HG02840 (cell line): ENCODE measurements around the gene RACK1.
"Not testable (repeated sequence)": the region's sequence is repeated elsewhere in the genome, so short reads cannot be mapped to it uniquely, and the experiment has no call there.

Experiments
- ATAC-seq: cut with Tn5 transposase; IDR thresholded peaks from one replicate; pipeline ENCODE4 v1.9.1; 2021; ENCODE audit warnings: mild to moderate bottlenecking, moderate library complexity, moderate number of reproducible peaks; ENCODE audit not compliant: unreplicated experiment, low FRiP score

Gene RACK1

DNA sequence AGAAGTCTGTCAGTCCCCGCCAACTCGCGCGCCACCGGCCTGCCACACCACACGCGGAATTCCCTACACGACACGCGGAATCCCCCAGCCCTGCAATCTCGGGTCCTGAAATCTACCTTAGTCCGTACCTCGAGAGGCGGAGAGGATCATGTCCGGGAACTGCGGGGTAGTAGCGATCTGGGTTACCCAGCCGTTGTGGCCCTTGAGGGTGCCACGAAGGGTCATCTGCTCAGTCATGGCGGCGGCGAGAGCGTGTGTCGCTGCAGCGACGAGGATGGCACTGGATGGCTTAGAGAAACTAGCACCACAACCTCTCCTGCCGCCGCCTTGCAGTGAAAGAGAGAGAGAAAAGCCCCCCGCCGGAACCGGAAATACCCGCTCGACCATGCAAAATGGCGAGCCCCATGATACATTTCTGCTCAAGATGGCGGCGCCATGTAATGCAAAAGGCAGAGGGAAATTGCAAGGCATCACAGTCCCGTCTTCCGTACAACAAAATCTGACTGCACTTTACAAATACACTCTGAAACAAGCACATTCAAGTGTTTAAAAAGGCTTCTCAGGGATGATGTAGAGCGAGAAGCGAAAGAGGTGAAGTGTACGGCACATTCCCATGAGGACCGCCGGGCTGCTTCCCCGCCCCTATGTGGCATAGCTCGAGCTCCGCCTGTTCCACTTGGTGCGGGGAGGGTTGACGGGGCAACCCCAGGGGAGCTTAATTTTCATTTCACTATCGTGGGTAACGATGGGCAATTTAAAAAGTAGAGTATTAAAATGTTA, at the start of gene RACK1:
TSS of gene RACK1 (minus strand) at position 343 of the 780 bp plus-strand sequence. CDS start at position 237, 106 bp downstream.
- ATAC-seq, result peak; percentile 56

DNA sequence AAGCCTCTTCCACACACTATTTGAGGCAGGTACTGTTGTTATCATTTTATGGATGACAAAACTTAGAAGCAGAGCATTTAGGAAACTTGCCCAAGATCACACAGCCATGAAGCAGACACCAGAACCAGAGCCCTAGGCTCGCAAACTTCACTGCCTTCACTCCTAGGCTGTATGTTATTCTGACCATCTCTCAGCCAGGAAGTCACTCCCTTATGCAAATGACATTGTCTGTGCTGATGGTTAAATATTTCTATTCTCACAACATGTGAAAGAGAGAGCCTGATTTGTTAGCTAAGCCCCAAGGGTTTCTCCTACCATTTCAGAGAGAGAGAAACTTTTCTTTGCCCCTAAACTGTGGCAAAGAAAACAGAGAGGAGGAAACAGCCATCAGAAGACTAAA, 43.6 kb upstream of the RACK1 start:
- ATAC-seq, result not testable (repeated sequence)

DNA sequence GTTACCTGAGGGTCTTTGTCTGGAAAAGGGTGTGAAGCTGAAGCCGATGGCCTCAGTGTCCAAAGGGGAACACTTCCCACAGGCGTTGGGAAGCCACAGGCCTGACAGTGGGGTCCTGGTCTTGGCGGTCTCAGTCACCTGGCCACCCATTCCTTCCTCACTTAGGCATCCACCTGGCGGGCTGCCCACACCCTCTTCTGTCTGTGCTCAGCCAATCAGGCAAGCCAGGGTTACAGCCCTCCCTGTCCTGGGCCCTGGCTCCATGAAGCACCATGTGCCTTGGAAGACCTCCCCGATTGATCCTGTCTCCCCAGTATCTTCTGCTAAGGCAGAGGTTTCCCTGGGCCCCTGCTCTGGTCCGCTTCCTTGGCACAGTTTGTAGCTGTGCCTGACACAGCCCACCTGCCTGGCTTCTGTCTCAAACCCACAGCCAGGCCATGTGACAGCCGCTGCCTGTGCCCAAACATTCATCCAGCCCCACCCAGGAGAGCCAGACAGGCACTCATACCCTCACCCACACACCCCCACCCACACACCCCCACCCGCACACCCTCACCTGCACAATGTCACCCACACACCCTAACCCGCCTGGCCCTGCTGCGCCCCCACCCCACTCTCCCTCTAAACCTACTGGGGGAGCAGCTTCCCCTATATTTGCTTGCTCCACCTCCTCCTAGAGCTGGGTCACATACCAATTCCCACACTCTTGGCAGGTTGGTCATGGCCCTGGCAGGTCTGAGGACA, 42.4 kb upstream of the RACK1 start:
- not testable (repeated sequence) for ATAC-seq

DNA sequence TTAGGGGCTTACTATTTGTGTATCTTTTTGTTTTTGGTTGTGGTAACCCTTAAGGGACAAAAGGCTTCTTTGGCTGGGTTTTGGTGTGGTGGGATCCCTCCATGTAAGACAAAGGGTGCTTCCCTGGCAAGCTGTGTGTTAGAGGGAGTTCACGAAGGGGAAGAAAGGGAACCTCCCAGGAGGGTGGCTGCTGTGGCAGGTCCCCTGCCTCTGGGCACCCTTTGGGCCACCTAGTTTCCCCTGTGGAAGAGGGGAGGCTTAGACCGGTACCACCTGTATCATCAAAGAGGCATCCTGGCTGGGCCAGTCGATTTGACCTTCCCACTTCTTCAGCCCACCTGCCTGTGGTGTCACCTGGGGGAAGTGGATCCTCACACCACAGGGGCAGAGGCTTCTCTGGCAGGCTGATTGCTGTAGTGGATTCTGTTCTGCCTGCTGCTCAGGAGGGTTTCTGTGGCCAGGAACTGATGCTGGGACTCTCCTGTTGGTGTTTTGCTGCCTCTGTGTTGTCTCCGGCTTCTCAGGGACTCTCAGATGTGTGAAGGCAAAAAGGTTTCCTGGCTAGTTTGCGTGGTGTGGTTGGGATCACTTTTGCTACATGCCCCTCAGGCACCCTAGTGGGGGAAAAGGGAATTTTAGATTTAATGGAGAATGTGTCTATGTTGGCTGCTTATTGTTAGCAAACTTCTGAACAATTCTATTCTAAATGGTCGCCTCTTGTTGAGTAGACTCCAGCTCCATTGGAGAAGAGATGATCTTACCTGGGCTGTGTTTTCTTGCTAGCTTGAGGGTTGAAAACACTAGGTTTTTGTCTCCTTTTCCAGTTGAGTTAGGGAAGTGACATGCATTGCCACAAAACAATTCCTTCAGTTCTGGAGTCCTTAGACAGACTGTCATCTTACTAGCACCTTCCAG, 40.4 kb upstream of the RACK1 start:
- ATAC-seq, result not testable (repeated sequence)

DNA sequence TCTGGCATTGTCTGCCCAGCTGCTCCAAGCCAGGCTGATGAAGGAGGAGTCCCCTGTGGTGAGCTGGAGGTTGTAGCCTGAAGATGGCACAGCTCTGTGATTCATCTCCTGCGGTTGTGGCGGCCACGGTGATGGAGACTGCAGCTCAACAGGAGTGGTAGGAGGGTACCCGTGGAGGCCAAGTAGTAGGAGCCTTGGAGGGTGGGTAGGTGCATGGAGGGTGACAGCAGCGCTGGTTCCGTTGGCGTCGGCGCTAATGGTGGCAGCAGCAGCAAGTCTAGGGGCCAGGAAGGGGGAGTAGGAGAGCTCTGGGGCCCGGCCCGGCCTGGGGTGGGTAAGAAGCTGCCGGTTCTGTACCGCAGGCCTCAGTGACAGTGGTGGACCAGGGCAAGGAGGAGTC, 39.6 kb upstream of the RACK1 start:
- ATAC-seq, result no peak

DNA sequence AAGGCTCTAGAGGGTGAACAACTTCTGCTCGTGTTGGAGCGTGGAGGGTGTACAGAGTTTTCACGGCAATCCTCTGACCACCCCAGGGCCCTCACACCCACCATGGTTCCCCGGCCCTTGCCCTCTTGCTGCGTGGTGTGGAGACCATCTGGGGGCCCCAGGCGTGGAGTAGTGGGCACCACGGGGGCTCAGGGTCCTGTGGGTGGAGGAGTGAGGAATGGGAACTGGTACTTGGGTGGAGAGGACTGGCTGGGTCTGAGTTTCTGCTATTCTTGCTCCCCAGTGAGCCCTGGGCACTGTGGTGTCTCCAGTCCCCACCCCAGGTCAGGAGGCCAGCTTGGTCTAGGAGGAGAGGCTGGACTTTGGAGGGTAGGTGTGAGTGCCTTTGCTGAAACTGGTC, 39.2 kb upstream of the RACK1 start:
- no peak for ATAC-seq

DNA sequence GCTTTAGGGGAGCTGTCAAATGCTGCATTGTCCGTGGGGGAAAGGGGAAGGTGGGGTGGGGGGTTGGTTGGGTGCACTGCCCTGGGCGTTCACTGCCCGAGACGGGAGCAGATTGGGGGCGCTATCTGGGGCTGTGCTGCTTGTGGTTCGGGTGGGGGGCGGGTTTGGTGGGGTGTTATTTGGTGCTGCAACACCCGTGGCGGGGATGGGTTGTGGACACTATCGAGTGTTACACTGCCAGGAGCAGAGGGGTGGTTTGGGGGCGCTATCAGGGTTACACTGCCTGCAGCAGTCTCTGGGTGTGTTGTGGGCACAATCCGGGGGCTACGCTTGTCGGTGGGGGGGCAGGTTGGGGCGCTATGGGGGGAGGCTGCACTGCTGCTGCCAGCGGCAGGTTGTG, 38.7 kb upstream of the RACK1 start:
- not testable (repeated sequence) for ATAC-seq

DNA sequence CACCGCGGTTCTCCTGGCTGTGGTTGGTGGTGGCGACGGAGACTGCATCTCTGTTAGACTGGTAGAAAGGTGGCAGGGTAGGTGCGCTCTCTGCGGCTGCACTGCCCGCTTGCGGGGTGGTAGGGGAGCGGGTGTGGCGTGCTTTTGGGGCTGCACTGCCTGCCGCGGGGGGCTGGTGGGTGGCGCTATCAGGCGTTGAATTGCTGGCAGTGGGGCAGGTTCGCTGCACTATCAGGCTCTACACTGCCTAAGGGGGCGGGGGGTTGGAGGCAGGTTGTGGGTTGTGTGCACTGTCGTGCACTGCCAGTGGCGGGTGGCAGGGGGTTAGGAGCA, 38.2 kb upstream of the RACK1 start:
- no peak for ATAC-seq

DNA sequence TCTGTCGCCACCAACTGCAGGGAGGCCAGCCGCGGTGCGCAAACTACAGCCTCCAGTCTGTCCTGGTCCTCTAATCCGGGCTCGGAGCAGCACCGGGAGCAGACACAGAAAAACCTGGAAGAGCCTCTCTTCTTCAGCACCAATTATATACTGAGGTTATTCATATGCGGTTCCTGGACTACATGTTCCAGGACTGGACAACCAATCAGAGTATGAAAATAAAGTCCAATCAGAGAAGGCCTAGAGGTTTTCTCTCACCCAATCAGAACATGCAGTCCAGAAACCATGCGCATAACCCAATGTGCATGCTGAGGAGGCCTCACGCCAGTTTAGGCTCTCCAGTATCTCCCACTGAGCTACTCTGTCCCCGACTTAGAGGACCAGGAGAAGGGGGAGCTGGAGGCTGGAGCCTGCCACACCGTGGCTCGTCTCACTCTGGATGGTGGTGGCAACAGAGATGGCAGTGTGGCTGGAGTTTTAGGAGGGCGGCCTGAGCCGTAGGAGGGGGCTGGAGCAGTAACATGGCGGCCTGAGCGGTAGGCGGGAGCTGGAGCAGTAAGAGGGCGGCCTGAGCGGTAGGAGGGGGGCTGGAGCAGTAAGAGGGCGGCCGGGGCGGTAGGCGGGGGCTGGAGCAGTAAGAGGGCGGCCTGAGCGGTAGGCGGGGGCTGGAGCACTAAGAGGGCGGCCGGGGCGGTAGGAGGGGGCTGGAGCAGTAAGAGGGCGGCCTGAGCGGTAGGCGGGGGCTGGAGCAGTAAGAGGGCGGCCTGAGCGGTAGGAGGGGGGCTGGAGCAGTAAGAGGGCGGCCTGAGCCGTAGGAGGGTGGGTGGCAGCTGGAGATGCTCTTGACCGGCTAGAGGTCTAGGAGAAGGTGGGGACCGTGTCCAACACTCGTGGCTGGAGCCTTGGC, 37.6 kb upstream of the RACK1 start:
- ATAC-seq, result no peak

DNA sequence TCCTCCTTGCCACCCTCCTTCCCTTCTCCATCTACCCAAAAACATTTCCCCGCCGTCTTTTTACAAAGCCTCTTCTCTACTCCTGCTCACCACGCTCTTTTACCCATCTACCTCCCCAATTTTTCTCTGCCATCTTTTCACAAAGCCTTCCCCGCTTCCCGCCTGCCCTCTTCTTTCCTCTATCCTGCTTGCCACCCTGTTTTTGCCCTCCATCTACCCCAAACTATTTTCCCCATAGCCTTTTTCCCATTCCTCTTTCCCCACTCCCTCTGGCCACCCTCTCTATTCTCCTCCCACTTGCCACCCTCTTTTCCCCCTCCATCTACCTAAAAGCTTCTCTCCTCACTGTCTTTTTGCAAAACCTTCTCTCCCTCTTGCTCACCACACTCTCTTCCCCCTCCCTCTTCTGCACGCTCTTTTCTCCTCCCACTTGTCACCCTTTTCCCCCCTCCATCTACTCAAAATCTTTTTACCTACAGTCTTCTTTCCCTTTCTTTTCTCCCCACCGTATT, 36.6 kb upstream of the RACK1 start:
- no peak for ATAC-seq

DNA sequence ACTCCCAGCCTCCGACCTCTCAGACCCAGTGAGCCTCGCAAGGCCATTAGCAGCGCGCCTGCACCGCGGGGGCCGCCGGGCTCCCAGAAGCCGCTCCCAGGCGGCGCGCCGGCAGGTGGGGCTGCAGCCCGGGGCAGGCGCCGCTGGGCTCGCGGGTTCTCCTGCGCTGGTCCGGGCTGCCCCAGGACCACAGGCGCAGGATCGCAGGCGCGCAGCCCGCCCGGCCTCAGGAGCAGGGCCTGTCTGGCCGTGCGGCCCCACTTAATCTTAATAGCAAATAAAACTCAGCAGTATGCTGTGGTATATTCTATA, 29.7 kb upstream of the RACK1 start:
- not testable (repeated sequence) for ATAC-seq

DNA sequence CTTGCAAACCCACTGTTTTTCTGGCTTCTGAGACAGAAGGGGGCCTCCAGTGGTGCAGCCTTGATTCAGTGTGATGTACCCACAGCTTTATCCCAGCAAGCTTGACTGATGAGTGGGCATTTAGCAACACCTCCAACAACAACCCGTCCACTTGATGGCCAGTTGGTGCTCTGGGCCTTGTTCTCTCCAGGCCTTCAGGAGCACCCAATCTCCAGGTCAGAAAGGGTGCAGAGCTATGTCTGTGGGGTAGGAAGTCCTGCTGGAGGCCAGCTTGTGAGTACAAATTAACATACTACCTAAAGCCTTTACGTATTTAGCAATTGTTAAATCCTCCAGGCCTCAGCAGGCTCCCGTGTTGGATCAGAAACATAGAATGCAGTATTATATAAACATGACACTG, 27.4 kb upstream of the RACK1 start:
- no peak for ATAC-seq

DNA sequence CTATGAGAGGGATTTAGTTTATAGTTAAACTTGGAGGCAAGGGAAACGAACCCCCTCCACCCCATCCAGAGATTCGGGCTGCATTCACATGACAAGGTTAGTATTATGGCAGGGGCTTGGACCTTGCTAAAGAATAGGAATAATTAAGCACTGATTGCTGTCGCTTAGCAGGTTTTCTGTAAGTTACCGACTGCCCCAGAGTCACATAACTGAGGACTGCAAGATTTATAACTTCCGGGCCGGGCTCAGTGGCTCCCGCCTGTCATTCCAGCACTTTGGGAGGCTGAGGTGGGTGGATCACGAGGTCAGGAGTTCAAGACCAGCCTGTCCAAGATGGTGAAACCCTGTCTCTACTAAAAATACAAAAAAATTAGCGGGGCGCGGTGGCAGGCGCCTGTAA, 24.2 kb upstream of the RACK1 start:
- not testable (repeated sequence) for ATAC-seq

DNA sequence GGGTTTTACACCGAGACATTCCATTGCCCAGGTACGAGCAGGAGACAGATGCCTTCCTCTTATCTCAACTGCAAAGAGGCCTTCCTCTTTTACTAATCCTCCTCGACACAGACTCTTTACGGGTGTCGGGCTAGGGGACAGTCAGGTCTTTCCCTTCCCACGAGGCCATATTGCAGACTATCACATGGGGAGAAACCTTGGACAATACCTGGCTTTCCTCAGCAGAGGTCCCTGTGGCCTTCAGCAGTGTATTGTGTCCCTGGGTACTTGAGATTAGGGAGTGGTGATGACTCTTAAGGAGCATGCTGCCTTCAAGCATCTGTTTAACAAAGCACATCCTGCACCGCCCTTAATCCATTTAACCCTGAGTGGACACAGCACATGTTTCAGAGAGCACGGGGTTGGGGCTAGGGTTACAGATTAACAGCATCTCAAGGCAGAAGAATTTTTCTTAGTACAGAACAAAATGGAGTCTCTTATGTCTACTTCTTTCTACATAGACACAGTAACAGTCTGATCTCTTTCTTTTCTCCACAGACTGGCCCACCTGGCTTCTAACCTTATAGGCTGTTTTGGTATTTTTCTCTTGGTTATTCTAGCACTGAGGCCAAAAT, 23.7 kb upstream of the RACK1 start:
- not testable (repeated sequence) for ATAC-seq

DNA sequence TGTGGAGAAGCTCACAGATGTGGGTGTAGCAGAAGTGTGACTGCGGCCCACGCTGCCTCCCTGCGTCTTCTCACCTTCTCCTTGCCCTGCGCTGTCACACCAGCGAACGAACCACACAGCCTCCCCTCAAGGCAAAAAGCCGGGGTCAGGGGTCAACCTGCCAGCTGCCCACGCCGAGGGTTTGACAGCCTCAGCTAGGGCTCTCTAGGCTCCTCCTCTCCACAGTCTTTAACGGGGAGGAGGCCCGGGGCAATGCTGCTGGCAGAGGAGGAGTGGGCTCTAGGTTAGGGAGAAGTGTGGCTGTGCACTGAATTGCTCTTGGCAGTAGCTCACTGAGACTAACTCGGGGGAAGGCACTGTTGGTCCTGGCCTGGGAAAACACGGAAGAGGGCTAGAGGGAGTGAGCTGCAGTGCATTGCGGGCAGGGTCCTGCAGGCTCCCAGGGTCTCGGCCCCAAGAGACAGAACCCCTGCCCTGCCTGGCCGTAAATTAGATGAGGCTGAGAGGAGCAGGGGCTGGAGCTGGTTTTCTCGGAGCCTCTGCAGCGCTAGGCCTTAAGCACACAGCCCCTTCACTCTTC, 21.5 kb upstream of the RACK1 start:
- ATAC-seq, result no peak

DNA sequence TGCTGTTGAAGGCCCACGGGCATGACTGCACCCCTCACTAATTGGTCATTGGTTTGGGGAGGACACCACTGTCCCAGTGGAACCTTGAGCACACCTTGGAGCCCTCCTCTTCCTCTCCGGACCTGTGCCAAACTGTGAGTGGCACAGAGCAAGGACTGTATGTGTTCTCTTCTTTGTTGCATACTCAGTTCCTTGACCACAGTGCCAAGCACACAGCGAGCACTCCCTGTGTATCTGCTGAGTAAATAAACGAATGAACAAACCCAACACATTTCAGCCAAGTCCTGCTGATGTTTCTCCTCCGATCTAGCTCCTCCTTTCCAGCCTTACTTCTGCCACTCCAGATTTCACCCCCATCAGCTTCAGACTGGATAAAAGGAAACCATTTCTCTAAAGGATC, 19.9 kb upstream of the RACK1 start:
- ATAC-seq, result no peak

DNA sequence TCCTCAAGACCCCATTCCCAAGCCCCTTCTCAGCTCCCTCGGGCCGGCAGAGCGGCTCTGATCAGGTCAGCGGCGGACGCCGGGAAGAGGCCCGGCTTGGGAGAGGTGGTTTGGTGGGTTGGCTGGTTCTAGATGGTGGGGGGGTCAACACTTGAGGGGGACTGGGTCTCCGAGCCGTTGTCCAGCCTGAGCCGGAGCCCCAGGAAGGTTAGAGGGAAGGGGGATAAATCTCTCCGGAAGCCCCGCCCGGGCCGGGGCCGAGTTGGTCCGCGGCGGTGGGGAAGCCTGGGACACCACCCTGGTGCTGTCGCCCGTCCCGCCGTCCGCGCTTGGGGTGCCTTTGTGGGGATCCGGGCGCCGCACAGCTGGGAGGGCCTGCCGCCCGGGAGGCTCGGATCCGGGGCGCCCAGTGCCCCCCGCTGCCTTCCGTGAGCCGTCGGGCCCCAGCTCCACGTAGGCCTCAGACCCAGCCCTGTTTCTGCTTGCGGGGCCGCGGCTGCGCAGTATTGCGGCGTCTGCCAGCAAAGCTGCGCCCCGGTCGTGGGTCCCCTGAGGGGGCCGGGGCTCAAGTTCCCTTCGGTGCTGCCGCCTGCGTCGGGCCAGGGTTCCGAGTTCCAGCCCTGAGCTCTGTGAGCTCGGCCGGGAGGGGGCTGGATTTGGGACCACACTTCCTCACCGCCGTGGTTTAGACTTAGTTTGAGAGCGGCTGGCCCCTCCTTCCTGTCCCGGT, 17.8 kb upstream of the RACK1 start:
- peak; percentile 55 for ATAC-seq

DNA sequence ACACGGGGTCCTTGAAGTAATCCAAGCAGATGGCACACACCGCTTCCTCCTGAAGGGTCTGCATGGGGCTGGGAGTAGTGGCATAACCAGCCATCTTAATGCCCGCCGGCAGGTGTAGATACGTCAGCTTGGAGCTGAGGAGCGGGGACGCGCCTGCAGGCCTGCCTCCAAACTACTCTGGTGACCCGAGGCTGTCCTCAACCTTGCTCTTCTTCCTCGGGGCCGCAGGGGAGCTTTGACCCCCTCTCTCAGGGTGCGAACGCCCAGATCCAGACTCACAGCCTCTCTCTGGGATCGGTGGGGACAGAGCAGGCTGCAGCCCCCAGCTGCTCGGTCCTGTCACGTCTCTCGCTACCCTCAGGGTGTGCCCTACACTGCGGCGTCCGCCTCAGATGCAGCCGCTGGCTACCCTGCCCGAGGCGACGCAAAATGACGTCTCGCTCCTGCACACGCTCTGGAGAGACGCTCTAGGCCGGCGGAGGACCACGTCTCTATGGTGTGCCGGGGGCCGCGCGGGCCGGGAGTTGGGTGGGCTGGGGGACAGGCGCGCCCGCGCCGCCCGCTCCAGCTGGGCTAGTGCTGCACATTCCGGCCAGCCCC, 17.1 kb upstream of the RACK1 start, which contains the start of gene TRIM52:
TSS of gene TRIM52 (minus strand) at position 424 of the 600 bp plus-strand sequence. CDS start at position 94, 330 bp downstream.
- ATAC-seq, result peak; percentile 79
